GM23338 (cell line): ENCODE measurements around the gene BCL2. TPM values are rescaled to one million over a fixed set of nuclear protein-coding genes. Genes with fewer than 3 reads are reported as not detected.

ENCODE experiments used
- ATAC-seq: fragments of 200-7000 bp; cut with Tn5 transposase; 3 replicates; pipeline ENCODE4 v1.9.1; 2020
- DNase-seq: peaks from one replicate; pipeline ENCODE4 v3.0.0-alpha.2; 2015; ENCODE audit warnings: low spot score
- H2AFZ ChIP-seq: fragments of 200-600 bp; sonication (generic); 2 replicates; pipeline ENCODE4 v1.8.0; 2016; ENCODE audit warnings: antibody characterized with exemption, mild to moderate bottlenecking, moderate library complexity
- H3F3A ChIP-seq: fragments of 200-600 bp; sonication (generic); replicated peaks from 2 replicates; pipeline ENCODE4 v1.8.0; 2017; ENCODE audit warnings: antibody characterized with exemption, mixed run types, low read depth
- H3K27ac ChIP-seq: fragments of 200-600 bp; sonication (generic); 2 replicates; pipeline ENCODE4 v1.6.1; 2016; ENCODE audit warnings: low read depth
- H3K27me3 ChIP-seq: fragments of 200-600 bp; sonication (generic); 2 replicates; pipeline ENCODE4 v1.8.0; 2016; ENCODE audit warnings: mild to moderate bottlenecking, mixed run types, moderate library complexity; ENCODE audit not compliant: insufficient read depth
- H3K36me3 ChIP-seq: fragments of 200-600 bp; sonication (generic); 2 replicates; pipeline ENCODE4 v1.8.0; 2016; ENCODE audit warnings: mild to moderate bottlenecking; ENCODE audit not compliant: insufficient read depth
- H3K4me1 ChIP-seq: fragments of 200-600 bp; sonication (generic); 2 replicates; pipeline ENCODE4 v1.8.0; 2016; ENCODE audit warnings: mild to moderate bottlenecking, moderate library complexity; ENCODE audit not compliant: insufficient read depth
- H3K4me2 ChIP-seq: fragments of 200-600 bp; sonication (generic); 2 replicates; pipeline ENCODE4 v1.7.1; 2017; ENCODE audit warnings: mixed run types
- H3K4me3 ChIP-seq: fragments of 200-600 bp; sonication (generic); 2 replicates; pipeline ENCODE4 v1.6.1; 2016; ENCODE audit warnings: mixed run types
- H3K79me2 ChIP-seq: fragments of 200-600 bp; sonication (generic); replicated peaks from 2 replicates; pipeline ENCODE4 v1.8.0; 2017; ENCODE audit warnings: mild to moderate bottlenecking; ENCODE audit not compliant: insufficient read depth
- H3K9me2 ChIP-seq: fragments of 200-600 bp; sonication (generic); 2 replicates; pipeline ENCODE4 v1.8.0; 2017; ENCODE audit not compliant: insufficient read depth
- H4K20me1 ChIP-seq: fragments of 200-600 bp; sonication (generic); replicated peaks from 2 replicates; pipeline ENCODE4 v1.8.0; 2017; ENCODE audit warnings: mild to moderate bottlenecking; ENCODE audit not compliant: insufficient read depth
- H3K27ac Mint-ChIP-seq: 2 replicates; pipeline ENCODE4 v1.8.0; 2020; ENCODE audit warnings: inconsistent platforms, mild to moderate bottlenecking, moderate library complexity, mixed read lengths
- H3K27me3 Mint-ChIP-seq: 3 replicates; pipeline ENCODE4 v1.8.0; 2022; ENCODE audit warnings: low read depth, mild to moderate bottlenecking, moderate library complexity, mixed read lengths, inconsistent platforms; ENCODE audit not compliant: insufficient read depth, poor library complexity
- H3K36me3 Mint-ChIP-seq: 3 replicates; pipeline ENCODE4 v1.8.0; 2021; ENCODE audit warnings: low read depth, mild to moderate bottlenecking, inconsistent platforms, moderate library complexity, mixed read lengths
- H3K4me1 Mint-ChIP-seq: 3 replicates; pipeline ENCODE4 v1.8.0; 2020; ENCODE audit warnings: mild to moderate bottlenecking, inconsistent platforms, mixed read lengths
- H3K4me3 Mint-ChIP-seq: 3 replicates; pipeline ENCODE4 v1.8.0; 2021; ENCODE audit warnings: moderate library complexity, mild to moderate bottlenecking, inconsistent platforms, mixed read lengths
- H3K9me3 Mint-ChIP-seq: 3 replicates; pipeline ENCODE4 v1.8.0; 2020; ENCODE audit warnings: moderate library complexity, mild to moderate bottlenecking, inconsistent platforms, mixed read lengths
- CREB1 ChIP-seq: fragments of 250-450 bp; sonication (Bioruptor Pico); IDR thresholded peaks from 2 replicates; pipeline ENCODE4 v1.5.0; 2020; ENCODE audit warnings: low read depth, mild to moderate bottlenecking, moderate library complexity
- EZH2 ChIP-seq: fragments of 200-600 bp; sonication (generic); IDR thresholded peaks from one replicate; pipeline ENCODE4 v1.8.0; 2017; ENCODE audit warnings: antibody characterized with exemption, mild to moderate bottlenecking, low read depth; ENCODE audit not compliant: unreplicated experiment
- EZH2phosphoT487 ChIP-seq: fragments of 200-600 bp; sonication (generic); IDR thresholded peaks from one replicate; pipeline ENCODE4 v1.8.1; 2018; ENCODE audit warnings: antibody characterized with exemption; ENCODE audit not compliant: unreplicated experiment
- JUNB ChIP-seq: IDR thresholded peaks from one replicate; pipeline ENCODE4 v1.6.1; 2016; ENCODE audit warnings: antibody characterized with exemption; ENCODE audit not compliant: unreplicated experiment
- NANOG ChIP-seq: IDR thresholded peaks from 2 replicates; pipeline ENCODE4 v1.6.1; 2016; ENCODE audit warnings: antibody characterized with exemption, borderline replicate concordance
- POLR2AphosphoS5 ChIP-seq: IDR thresholded peaks from 2 replicates; pipeline ENCODE4 v1.6.1; 2016; ENCODE audit warnings: antibody characterized with exemption, low read depth
- STAT1 ChIP-seq: IDR thresholded peaks from one replicate; pipeline ENCODE4 v1.6.1; 2016; ENCODE audit warnings: antibody characterized with exemption; ENCODE audit not compliant: unreplicated experiment
- ZNF114 ChIP-seq: fragments of 250-450 bp; sonication (Bioruptor Pico); IDR thresholded peaks from 2 replicates; pipeline ENCODE4 v1.5.0; 2020; ENCODE audit warnings: mild to moderate bottlenecking, moderate library complexity
- ZNF331 ChIP-seq: fragments of 250-450 bp; sonication (Bioruptor Pico); IDR thresholded peaks from 2 replicates; pipeline ENCODE4 v1.5.0; 2020; ENCODE audit warnings: low read depth, mild to moderate bottlenecking, moderate library complexity
- ZNF462 ChIP-seq: fragments of 250-450 bp; sonication (Bioruptor Pico); IDR thresholded peaks from 2 replicates; pipeline ENCODE4 v1.5.0; 2020; ENCODE audit warnings: mild to moderate bottlenecking, moderate library complexity
- polyA plus RNA-seq: library from polyadenylated mRNA; unstranded; fragments of >200 nt; fragmentation: Nextera tagmentation; extraction: Ambion mirVana; gene quantifications from 2 replicates; pipeline ENCODE4 v1.2.1, GENCODE V29; 2016
- total RNA-seq: library from RNA; depleted of rRNA; stranded (reverse); fragments of >200 nt; shearing (Covaris generic); gene quantifications from 2 replicates; pipeline ENCODE4 v1.2.3, GENCODE V29; 2014
- TF ChIP-seq, protein P1 (sequence below), 2 experiments: fragments of 200-600 bp in 1 of 2; sonication (generic) in 1 of 2; conservative IDR thresholded peaks; 2 replicates each; pipeline versions ENCODE4 v1.5.1 to v1.6.1; 2016 to 2017; ENCODE audit warnings: antibody characterized with exemption in 2 of 2, low read depth in 2 of 2, mild to moderate bottlenecking in 2 of 2, moderate library complexity in 1 of 2
- TF ChIP-seq, protein P2 (sequence below): IDR thresholded peaks from one replicate; pipeline ENCODE4 v1.6.1; 2018; ENCODE audit warnings: antibody characterized with exemption; ENCODE audit not compliant: unreplicated experiment
- TF ChIP-seq, protein P3 (sequence below): IDR thresholded peaks from 2 replicates; pipeline ENCODE4 v1.6.1; 2016; ENCODE audit warnings: antibody characterized with exemption

BCL2 gene
- total and polyA plus RNA-seq, 2 experiments from 2014 or later, result 1.2 to 4.0 TPM

- TF ChIP-seq ZNF114 (CRISPR knock-in tag) (no peak), EZH2 (no peak), EZH2phosphoT487 (no peak), JUNB (no peak), CREB1 (CRISPR knock-in tag) (no peak), STAT1 (no peak), POLR2AphosphoS5 (no peak), ZNF462 (CRISPR knock-in tag) (no peak), NANOG (no peak), ZNF331 (CRISPR knock-in tag) (no peak)
- TF ChIP-seq, protein P1, sequence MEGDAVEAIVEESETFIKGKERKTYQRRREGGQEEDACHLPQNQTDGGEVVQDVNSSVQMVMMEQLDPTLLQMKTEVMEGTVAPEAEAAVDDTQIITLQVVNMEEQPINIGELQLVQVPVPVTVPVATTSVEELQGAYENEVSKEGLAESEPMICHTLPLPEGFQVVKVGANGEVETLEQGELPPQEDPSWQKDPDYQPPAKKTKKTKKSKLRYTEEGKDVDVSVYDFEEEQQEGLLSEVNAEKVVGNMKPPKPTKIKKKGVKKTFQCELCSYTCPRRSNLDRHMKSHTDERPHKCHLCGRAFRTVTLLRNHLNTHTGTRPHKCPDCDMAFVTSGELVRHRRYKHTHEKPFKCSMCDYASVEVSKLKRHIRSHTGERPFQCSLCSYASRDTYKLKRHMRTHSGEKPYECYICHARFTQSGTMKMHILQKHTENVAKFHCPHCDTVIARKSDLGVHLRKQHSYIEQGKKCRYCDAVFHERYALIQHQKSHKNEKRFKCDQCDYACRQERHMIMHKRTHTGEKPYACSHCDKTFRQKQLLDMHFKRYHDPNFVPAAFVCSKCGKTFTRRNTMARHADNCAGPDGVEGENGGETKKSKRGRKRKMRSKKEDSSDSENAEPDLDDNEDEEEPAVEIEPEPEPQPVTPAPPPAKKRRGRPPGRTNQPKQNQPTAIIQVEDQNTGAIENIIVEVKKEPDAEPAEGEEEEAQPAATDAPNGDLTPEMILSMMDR (conservative IDR thresholded peaks at IDR 0.05; ENCODE audit: low read depth in 2 of 2), result no peak
- TF ChIP-seq, protein P2, sequence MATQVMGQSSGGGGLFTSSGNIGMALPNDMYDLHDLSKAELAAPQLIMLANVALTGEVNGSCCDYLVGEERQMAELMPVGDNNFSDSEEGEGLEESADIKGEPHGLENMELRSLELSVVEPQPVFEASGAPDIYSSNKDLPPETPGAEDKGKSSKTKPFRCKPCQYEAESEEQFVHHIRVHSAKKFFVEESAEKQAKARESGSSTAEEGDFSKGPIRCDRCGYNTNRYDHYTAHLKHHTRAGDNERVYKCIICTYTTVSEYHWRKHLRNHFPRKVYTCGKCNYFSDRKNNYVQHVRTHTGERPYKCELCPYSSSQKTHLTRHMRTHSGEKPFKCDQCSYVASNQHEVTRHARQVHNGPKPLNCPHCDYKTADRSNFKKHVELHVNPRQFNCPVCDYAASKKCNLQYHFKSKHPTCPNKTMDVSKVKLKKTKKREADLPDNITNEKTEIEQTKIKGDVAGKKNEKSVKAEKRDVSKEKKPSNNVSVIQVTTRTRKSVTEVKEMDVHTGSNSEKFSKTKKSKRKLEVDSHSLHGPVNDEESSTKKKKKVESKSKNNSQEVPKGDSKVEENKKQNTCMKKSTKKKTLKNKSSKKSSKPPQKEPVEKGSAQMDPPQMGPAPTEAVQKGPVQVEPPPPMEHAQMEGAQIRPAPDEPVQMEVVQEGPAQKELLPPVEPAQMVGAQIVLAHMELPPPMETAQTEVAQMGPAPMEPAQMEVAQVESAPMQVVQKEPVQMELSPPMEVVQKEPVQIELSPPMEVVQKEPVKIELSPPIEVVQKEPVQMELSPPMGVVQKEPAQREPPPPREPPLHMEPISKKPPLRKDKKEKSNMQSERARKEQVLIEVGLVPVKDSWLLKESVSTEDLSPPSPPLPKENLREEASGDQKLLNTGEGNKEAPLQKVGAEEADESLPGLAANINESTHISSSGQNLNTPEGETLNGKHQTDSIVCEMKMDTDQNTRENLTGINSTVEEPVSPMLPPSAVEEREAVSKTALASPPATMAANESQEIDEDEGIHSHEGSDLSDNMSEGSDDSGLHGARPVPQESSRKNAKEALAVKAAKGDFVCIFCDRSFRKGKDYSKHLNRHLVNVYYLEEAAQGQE, result no peak
- TF ChIP-seq, protein P3, sequence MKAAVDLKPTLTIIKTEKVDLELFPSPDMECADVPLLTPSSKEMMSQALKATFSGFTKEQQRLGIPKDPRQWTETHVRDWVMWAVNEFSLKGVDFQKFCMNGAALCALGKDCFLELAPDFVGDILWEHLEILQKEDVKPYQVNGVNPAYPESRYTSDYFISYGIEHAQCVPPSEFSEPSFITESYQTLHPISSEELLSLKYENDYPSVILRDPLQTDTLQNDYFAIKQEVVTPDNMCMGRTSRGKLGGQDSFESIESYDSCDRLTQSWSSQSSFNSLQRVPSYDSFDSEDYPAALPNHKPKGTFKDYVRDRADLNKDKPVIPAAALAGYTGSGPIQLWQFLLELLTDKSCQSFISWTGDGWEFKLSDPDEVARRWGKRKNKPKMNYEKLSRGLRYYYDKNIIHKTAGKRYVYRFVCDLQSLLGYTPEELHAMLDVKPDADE, result no peak
- Histone ChIP-seq H3K4me2 (no peak overlapping the region), H3K9me2 (no peaks in the 10 kb centered on the region), H3F3A (no peaks in the 10 kb centered on the region), H3K36me3 (peaks cover 21% of the 10 kb centered on the region; the same call in 1 of the 2 replicates), H3K4me1 (peaks cover 3% of the 10 kb centered on the region), H3K27ac (no peak overlapping the region), H3K4me3 (no peak overlapping the region), H3K79me2 (no peaks in the 10 kb centered on the region), H3K27me3 (no peaks in the 10 kb centered on the region), H2AFZ (no peak overlapping the region), H4K20me1 (no peaks in the 10 kb centered on the region; the same call in 1 of the 2 replicates)
- Mint-ChIP-seq H3K36me3 (peaks cover 58% of the 10 kb centered on the region), H3K27ac (no peak overlapping the region), H3K4me3 (no peak overlapping the region), H3K27me3 (no peaks in the 10 kb centered on the region), H3K9me3 (no peaks in the 10 kb centered on the region), H3K4me1 (no peaks in the 10 kb centered on the region; the same call in 2 of the 3 replicates)
- no peak for ATAC-seq
- no peak for DNase-seq
Observed at GRCh38 chr18:63346031-63346430, 26.5 kb upstream of the BCL2 start.
